ENCODE results near the gene ACVR1.

The ACVR1 gene

DNA sequence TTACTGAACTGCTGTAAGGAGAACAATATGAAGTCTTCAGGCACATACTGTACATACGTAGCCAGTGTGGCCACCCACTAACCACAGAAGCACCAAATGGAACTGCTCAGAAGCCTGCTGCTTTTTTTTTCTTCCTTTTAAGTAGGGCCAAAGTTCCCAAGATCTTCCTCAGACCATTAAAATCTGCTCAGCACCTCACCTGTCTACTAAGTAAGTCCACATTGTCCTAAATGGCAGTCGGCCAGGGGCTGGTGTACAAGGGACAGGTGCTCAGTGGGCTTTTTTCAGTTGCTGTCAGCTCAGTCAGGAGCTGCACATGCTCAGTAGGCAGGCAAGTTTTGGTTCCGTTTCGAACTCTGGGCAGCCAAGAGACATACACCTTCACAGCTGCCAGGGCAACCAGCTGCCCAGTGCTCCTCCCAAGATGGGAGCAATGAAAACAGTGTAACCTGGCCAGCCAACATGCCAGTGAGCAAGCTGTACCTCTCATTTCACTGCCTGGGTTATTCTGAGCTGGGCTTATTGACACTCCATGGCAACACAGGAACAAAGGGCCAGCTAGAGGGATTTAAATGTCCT is 86.1 kb downstream of the ACVR1 start:
- no peak for DNase-seq (ENCODE audit: low read depth)

- DNase-seq (ENCODE audit: low read depth): no peak
Observed at GRCh38 chr2:157789256-157789655, 86.9 kb downstream of the ACVR1 start.

DNA sequence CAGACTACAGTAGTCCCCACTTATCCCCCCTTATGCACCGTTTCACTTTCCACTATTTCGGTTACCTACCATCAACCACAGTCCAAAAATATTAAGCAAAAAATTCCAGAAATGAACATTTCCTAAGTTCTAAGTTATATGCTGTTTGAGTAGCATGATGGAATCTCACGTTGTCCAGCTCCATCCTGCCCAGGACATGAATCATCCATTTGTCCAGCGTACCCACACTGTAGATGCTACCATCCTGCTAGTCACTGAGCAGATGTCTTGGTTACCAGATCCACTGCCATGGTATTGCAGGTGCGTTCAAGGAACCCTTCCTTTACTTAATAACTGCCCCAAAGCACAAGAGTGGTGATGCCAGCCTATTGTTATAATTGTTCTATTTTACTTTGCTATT is 87.9 kb downstream of the ACVR1 start:
- DNase-seq (ENCODE audit: low read depth): no peak

- no peak for DNase-seq (ENCODE audit: low read depth)
Observed at GRCh38 chr2:157787364-157787938, 88.7 kb downstream of the ACVR1 start.

GRCh38 chr2:157786663-157787363 is 89.3 kb downstream of the ACVR1 start:
- no peak for DNase-seq (ENCODE audit: low read depth)

- DNase-seq (ENCODE audit: low read depth): no peak
Observed at GRCh38 chr2:157785866-157786662, 90.1 kb downstream of the ACVR1 start.

- DNase-seq (ENCODE audit: low read depth): no peak
Observed at GRCh38 chr2:157785200-157785599, 90.9 kb downstream of the ACVR1 start.

DNA sequence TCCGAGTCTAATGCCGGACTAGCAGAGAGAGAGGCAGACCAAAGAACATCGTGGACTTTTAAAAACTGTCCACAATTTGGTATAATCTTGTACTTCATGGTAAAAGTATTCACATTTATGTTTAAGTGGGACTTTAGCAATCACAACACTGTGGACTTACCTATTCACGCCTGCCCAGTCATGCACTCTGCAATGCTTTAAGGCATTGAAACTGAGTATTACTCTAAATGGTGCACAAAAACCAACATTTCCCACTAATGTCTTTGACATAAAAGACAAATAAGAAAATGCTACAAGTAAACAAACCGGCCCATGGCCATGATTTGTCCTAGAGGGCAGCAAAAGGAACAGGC is 91.3 kb downstream of the ACVR1 start:
- no peak for DNase-seq (ENCODE audit: low read depth)

DNA sequence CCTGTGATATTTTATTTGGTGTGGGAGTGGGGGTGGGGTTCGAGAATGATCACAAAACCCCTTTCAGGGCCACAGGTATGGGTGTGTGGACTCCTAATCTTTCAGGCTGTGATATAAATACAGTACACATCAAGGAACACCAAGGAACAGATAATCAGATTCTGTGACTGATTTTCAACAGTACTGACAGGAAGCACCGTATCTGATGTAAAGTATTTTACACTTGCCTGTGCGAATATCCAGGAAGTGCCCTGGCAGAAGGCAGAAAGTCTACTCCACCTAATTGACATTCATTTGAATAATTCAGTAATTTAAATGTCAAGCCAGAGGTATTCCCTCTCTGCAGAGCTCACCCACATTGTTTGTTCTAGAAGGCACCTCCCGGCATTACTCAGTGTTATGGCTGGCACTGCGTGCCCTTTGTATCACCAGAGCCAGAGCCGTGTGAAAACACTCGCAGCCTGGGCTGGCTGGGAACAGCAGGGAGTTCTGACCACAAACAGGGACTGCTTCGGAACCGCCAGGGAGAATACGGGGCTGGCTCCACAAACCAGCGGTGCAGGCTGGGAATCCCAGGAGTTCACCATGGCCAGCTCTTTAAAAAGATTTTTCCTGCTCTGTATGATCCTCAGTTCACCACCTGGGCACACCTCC is 91.8 kb downstream of the ACVR1 start:
- DNase-seq (ENCODE audit: low read depth): no peak

- DNase-seq (ENCODE audit: low read depth): no peak
Observed at GRCh38 chr2:157783245-157783644, 92.9 kb downstream of the ACVR1 start.

- no peak for DNase-seq (ENCODE audit: low read depth)
Observed at GRCh38 chr2:157782057-157782845, 93.9 kb downstream of the ACVR1 start.

- no peak for DNase-seq (ENCODE audit: low read depth)
Observed at GRCh38 chr2:157780211-157780610, 95.9 kb downstream of the ACVR1 start.

GRCh38 chr2:157779794-157780193 is 96.3 kb downstream of the ACVR1 start:
- DNase-seq (ENCODE audit: low read depth): no peak

- DNase-seq (ENCODE audit: low read depth): peak; percentile 24
Observed at GRCh38 chr2:157777427-157777826, 98.7 kb downstream of the ACVR1 start.

DNA sequence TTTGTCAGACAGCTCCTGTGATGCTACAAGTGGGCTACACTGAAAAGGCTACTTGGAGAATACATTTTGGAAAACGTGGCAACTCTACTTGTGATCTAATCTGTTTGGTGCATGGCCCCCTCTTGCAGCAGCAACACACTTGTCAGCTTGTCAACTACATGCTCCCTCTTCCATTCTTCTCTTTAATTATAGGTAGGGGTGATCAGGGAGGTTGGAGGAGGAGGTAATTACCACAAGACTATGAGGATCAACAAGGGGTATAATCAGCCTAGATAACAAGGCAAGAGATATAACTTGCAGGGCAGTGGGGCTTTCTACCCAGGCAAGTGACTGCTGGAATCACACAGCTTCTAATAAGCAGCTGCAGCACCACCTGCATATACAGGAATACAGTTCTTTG is 104.9 kb downstream of the ACVR1 start:
- no peak for DNase-seq (ENCODE audit: low read depth)

DNA sequence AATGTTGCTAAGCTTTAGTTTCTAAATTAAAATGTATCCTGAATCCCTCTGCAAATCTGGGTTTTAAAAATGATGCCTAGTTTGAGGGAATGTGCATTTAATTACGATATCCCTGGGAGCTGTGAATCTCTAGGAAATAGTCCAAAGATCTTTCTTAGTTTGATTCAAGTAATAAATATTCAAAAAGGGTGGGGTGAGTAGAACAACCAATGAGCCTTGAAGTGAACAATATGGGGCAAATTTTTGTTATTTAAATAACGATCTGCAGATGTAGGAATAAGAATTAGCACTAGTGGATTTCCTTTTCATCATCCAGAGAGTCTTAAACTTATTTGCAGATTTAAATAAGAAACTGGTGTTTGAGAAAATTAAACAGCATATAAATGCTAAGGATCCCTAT is 106.3 kb downstream of the ACVR1 start:
- no peak for DNase-seq (ENCODE audit: low read depth)

DNA sequence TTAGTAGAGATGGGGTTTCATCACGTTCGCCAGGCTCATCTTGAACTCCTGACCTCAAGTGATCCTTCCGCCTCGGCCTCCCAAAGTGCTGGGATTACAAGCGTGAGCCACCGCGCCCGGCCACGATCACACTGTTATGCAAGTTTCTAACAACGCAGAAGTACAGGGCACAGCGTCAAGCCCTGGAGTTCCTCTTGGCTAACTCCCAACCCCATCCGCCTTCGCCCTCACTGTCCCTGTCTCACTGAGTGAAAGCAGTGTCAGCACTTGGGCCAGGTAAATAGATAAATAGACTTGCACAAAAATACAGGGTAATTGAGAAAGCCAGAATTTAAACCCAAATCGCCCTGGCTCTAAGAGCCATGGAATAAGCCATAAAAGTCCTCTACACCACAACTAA is 111.7 kb downstream of the ACVR1 start:
- no peak for DNase-seq (ENCODE audit: low read depth)

- DNase-seq (ENCODE audit: low read depth): no peak
Observed at GRCh38 chr2:157761520-157761919, 114.6 kb downstream of the ACVR1 start.

DNA sequence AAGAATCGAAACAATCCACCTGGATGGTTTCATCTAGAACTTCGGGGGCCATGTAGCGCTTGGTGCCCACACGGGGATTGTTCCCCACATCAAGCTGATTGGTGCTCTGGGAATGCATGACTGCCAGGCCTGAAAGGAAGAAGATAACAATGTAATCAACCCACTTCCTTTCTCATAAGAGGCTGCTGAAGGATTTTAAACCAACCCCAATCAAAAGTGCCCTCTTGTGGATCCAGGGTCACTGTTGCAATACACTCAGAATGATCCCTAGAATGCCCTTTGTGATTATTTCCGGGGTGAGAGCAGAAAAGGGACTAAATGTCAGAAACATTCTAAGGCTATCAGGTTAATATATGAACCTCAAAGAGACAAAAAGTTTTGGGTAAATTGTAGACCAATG is 115.2 kb downstream of the ACVR1 start:
- DNase-seq (ENCODE audit: low read depth): no peak

- no peak for DNase-seq (ENCODE audit: low read depth)
Observed at GRCh38 chr2:157759855-157760254, 116.3 kb downstream of the ACVR1 start.

GRCh38 chr2:157758586-157758985 is 117.5 kb downstream of the ACVR1 start:
- no peak for DNase-seq (ENCODE audit: low read depth)

DNA sequence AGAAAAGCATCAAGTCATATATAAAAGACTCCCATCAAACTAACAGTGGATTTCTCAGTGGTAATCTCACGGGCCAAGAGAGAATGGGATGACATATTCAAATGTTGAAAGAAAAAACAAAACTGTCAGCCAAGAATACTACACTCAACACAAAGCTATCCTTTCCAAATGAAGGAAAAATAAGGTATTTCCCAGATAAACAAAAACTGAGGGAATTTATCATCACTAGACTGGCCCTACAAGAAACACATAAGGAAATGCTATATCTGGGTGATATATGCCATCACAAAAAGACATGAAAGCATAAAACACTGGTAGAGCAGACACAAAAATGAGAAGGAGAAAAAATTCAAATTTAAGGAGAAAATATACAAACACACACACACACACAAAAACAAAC is 118.6 kb downstream of the ACVR1 start:
- DNase-seq (ENCODE audit: low read depth): no peak
